Measurements from ENCODE around the gene LCE2B.
A peak's percentile ranks its signal among the peaks of the same experiment; 100 is the strongest.
"Not testable (repeated sequence)": the region's sequence is repeated elsewhere in the genome, so short reads cannot be mapped to it uniquely, and the experiment has no call there.

LCE2B gene

DNA sequence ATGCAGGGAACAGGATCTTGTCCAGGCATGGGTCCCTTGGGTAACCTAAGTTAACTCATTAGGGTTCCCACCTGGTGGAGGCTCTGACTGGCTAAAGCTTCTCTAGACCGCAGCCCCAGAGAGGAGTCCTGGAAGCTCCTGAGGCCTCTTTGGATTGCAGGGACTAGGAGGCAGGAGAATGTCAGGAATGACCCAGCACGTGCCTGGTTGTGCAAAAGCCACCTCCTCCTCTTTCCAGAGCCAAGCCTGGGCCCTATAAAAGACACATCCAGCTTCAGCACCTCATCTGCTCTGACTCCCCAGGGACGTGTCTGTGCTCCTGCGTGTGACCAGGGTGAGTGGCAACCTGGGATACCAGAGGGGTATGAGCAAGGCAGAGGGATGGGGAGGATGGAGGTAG lies at the start of gene LCE2B:
Gene LCE2B (plus strand): TSS at position 301 of the 400 bp plus-strand sequence. CDS start 721 bp downstream, outside the sequence.
- DNase-seq = not testable (repeated sequence)

GRCh38 chr1:152640351-152640750 lies 45.6 kb upstream of the LCE2B start:
- no peak for DNase-seq

DNA sequence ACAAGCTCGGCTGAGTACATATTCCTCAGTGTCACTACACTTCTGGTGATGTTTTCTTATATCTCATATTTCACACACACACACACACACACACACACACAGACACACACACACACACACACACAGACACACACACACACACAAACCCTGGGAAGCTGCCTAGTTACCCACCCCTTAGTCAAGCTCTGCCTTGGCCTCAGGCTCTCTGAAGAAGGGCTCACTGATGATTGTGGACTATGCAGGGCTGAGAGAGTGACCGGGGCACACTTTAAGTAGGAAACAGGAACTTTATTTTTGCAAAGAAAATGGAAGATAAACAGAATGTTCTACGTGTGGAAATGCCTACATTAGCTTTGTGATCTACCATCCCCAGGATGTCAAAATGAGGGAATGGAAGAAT lies 42.0 kb upstream of the LCE2B start:
- DNase-seq = no peak

GRCh38 chr1:152645146-152645545 lies 40.8 kb upstream of the LCE2B start:
- no peak for DNase-seq

GRCh38 chr1:152646656-152647055 lies 39.3 kb upstream of the LCE2B start:
- DNase-seq = no peak

DNA sequence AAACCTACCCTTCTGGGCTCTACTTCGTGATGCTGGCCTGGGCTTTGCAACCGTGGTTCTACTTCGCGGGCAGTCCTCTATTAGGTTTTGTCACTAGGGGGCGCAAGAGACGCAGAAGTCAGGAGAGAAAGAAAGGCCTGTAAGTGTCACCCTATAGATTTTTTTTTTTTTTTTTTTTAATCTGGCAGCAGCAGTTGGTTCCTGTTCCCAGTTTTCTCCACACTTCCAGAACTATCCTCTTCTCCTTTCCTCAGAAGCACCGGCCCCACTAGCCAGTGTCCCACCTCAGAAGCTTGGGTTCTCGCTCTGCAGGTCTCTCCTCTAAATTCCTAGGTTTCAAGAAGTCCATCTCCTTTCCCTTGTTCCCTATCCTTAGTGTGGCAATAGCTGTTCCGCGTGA lies 31.8 kb upstream of the LCE2B start:
- peak; percentile 46 for DNase-seq

- no peak for DNase-seq
Measured at GRCh38 chr1:152656459-152656858, 29.5 kb upstream of the LCE2B start.

DNA sequence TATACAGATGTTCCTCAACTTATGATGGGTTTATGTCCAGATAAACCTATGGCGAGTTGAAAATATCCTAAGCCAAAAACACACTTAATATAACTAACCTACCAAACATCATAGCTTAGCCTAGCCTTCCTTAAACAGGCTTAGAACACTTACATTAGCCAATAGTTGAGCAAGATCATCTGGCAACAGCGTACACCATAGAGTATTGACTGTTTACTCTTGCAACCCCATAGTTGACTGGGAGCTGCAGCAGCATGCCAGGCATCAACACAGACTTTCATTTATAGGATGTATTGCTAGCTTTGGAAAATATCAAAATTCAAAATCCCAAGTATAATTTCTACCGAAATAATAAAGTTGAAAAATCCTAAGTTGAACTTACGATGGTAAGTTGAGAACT lies 28.2 kb upstream of the LCE2B start:
- DNase-seq = no peak

GRCh38 chr1:152658649-152659048 lies 27.3 kb upstream of the LCE2B start:
- no peak for DNase-seq

DNA sequence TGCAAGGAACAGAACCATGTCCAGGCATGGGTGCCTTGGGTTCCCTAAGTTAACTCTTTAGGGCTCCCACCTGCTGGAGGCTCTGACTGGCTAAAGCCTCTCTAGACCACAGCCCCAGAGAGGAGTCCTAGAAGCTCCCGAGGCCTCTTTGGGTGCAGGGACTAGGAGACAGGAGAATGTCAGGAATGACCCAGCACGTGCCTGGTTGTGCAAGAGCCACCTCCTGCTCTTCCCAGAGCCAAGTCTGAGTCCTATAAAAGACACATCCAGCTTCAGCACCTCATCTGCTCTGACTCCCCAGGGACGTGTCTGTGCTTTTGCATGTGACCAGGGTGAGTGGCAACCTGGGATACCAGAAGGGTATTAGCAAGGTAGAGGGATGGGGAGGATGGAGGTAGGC lies 22.8 kb upstream of the LCE2B start, which contains the start of gene LCE2D:
Gene LCE2D (plus strand): TSS at position 283 of the 400 bp plus-strand sequence. CDS start 726 bp downstream, outside the sequence.
- no peak for DNase-seq

DNA sequence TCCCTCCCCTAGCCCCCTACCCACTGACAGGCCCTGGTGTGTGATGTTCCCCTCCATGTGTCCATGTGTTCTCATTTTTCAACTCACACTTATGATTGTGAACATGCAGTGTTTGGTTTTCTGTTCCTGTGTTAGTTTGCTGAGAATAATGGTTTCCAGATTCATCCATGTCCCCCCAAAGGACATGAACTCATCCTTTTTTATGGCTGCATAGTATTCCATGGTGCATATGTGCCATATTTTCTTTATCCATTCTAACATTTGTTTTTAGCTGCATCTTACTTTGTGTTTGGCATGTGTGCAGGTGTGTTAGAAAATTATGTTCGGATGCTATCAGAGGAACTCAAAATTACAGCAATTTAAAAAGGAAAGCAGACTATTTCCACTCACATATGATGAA lies 19.8 kb upstream of the LCE2B start:
- not testable (repeated sequence) for DNase-seq

GRCh38 chr1:152667648-152668047 lies 18.3 kb upstream of the LCE2B start:
- DNase-seq = no peak

DNA sequence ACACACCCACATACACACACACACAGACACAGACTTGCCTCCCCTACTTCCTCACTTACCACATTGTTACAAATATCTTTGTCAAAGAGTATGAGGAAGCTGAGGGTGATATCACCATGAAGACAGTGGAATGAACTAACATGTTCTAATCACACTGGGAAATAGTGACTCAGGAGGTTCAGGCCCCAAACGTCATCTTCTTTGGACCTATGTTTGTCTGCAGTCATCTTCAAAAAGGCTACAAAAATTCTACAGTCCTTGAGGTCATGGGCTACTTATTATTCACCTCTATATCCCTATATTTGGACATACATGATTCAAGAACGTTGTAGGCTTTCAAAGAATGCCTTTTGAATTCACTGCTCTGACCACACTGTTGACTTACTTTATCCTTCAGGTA lies 12.9 kb upstream of the LCE2B start:
- DNase-seq = no peak

GRCh38 chr1:152674983-152675382 lies 10.9 kb upstream of the LCE2B start, which contains the start of gene LCE2C:
Gene LCE2C, plus strand, starts transcription at chr1:152675279. Its CDS starts 737 bp downstream, at chr1:152676016.
- DNase-seq = not testable (repeated sequence)

GRCh38 chr1:152679459-152679858 lies 6.5 kb upstream of the LCE2B start:
- DNase-seq = no peak

DNA sequence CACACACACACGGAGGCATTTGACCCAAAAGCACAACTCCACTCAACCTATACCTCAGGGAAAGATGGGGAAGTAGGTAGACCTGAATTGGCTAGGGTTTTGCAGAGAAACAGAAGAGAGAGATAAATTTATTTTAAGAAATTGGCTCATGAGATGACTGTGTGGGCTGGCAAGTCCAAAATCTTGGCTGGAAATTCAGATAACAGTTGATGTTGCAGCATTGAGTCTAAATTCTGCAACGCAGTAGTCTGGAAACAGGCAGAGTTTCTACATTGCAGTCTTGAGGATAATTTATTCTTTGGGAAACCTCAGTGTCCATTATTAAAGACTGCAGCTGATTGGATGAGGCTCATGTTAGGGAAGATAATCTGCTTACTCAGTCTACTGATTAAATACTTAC lies 4.3 kb upstream of the LCE2B start:
- no peak for DNase-seq

DNA sequence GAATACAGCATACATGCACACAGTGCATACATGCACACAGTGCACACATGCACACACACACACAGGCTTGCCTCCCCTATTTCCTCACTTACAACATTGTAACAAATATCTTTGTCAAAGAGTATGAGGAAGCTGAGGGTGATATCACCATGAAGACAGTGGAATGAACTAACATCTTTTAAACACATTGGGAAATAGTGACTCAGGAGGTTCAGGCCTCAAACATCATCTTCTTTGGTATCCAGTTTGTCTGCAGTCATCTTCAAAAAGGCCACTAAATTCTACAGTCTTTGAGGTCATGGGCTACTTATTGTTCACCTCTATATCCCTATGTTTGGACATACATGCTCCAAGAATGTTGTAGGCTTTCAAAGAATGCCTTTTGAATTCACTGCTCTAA lies 2.1 kb upstream of the LCE2B start:
- no peak for DNase-seq

GRCh38 chr1:152697701-152698600 lies 12.0 kb downstream of the LCE2B start, which contains the start of gene LCE2A:
Gene LCE2A, plus strand, starts transcription at chr1:152698345. Its CDS starts 557 bp downstream, at chr1:152698902.
- no peak for DNase-seq

DNA sequence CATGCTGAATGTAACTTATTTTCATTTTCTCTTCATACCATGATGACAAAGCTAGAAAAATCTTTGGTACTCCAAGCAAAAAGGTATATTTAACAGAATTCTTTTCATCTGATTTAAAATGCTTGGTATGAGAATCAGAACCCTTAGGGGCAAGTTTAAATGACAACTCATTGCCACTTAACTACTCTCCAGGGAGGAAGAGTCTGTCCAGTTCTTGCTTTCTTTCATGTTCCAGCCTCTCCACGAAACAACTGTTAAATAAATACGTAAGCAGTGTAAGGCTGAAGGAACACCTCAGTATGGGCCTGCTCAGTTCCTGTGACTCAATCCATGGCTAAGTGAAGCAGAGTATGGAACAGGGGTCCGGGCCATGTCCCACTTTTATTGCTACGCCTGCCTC lies 13.8 kb downstream of the LCE2B start:
- no peak for DNase-seq

GRCh38 chr1:152707860-152708259 lies 21.9 kb downstream of the LCE2B start, which contains the start of gene LCE4A:
Gene LCE4A, plus strand, starts transcription at chr1:152708160. Its CDS starts 916 bp downstream, at chr1:152709076.
- no peak for DNase-seq

DNA sequence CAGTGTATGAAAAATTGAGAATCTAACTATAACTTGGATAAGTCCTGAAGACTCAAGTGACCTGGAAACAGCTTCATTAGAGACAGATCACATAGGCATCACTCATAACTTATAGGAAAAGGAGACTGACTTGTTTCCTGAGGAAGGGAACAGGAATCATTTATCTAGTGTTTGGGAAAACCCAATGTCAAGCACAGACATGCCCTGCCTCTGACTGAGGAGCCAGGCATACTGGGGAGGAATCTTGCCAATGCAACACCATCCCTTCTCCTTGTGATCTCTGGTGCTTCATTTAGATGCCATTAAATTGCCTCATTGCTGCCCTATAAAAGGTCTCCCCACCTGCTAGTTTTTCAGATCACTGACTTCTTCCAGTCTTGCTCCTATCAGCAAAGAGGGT lies 32.3 kb downstream of the LCE2B start:
- DNase-seq = no peak

GRCh38 chr1:152725261-152725660 lies 39.3 kb downstream of the LCE2B start:
- DNase-seq = no peak

- no peak for DNase-seq
Measured at GRCh38 chr1:152728986-152729385, 43.1 kb downstream of the LCE2B start.

GRCh38 chr1:152735648-152736047 lies 49.7 kb downstream of the LCE2B start:
- no peak for DNase-seq

Data from KG1 (cell line).